Thyroid gland (tissue), 4 donors: ENCODE measurements around the gene BRINP3.

Experiments
- CTCF ChIP-seq, 6 experiments: fragments of 200-600 bp in 3 of 6; fragments of 450-650 bp in 3 of 6; sonication (generic) in 3 of 6; IDR thresholded peaks; one replicate each; pipeline ENCODE4 v1.5.1; 2016 to 2019; ENCODE audit warnings: antibody characterized with exemption in 6 of 6, mild to moderate bottlenecking in 2 of 6, inconsistent platforms in 1 of 6, moderate library complexity in 1 of 6
- POLR2A ChIP-seq, 2 donors: fragments of 450-650 bp; IDR thresholded peaks; one replicate each; pipeline ENCODE4 v1.6.1; 2017; ENCODE audit warnings: antibody characterized with exemption in 2 of 2, mild to moderate bottlenecking in 2 of 2, moderate library complexity in 1 of 2

GRCh38 chr1:190320952-190321351 lies 156.7 kb downstream of the BRINP3 start:
- TF ChIP-seq POLR2A (IDR thresholded peaks at IDR 0.05): no peak
- no peak for TF ChIP-seq CTCF (IDR thresholded peaks at IDR 0.05)
